Measurements from ENCODE around the gene CCNL1. TPM values are rescaled to one million over a fixed set of nuclear protein-coding genes. Genes with fewer than 3 reads are reported as not detected.

CCNL1 gene
- total and polyA plus RNA-seq, 7 donors, result 21.8 to 55.5 (median 34.5) TPM

DNA sequence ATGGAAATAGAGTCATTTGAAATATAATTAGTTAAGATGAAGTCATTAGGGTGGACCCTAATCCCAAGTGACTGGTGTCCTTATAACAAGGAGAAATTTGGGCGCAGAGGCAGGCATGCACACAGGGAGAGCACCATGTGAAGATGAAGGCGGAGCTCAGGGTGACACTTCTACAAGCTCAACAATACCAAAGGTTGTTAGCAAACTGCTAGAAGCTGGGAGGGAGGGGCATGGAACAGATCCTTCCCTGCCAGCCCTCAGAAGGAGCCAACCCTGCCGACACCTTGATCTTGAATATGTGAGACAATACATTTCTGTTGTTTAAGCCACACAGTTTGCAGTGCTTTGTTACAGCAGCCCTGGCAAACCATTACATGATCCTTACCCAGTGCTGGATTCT, 57.8 kb downstream of the CCNL1 start:
- Histone ChIP-seq H3K27ac (no peak overlapping the region), H3K27me3 (ENCODE audit: insufficient read depth in 3 of 3, low read length in 2 of 3) (no peaks in the 10 kb centered on the region), H3K4me1 (peaks cover 24% of the 10 kb centered on the region), H3K36me3 (ENCODE audit: insufficient read depth in 1 of 2, low read depth in 1 of 2) (no peaks in the 10 kb centered on the region), H3K9me3 (no peaks in the 10 kb centered on the region), H3K4me3 (no peak overlapping the region)
- intact Hi-C loops (cut with DNase I), result no loop called here
- no peak for ATAC-seq
- no peak for DNase-seq
- TF ChIP-seq, protein P1, sequence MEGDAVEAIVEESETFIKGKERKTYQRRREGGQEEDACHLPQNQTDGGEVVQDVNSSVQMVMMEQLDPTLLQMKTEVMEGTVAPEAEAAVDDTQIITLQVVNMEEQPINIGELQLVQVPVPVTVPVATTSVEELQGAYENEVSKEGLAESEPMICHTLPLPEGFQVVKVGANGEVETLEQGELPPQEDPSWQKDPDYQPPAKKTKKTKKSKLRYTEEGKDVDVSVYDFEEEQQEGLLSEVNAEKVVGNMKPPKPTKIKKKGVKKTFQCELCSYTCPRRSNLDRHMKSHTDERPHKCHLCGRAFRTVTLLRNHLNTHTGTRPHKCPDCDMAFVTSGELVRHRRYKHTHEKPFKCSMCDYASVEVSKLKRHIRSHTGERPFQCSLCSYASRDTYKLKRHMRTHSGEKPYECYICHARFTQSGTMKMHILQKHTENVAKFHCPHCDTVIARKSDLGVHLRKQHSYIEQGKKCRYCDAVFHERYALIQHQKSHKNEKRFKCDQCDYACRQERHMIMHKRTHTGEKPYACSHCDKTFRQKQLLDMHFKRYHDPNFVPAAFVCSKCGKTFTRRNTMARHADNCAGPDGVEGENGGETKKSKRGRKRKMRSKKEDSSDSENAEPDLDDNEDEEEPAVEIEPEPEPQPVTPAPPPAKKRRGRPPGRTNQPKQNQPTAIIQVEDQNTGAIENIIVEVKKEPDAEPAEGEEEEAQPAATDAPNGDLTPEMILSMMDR (IDR thresholded peaks at IDR 0.05), result no peak
- WGBS, 3 donors, result 94 to 99% (median 97%) methylated on average over 3 of the region's 3 CpGs

DNA sequence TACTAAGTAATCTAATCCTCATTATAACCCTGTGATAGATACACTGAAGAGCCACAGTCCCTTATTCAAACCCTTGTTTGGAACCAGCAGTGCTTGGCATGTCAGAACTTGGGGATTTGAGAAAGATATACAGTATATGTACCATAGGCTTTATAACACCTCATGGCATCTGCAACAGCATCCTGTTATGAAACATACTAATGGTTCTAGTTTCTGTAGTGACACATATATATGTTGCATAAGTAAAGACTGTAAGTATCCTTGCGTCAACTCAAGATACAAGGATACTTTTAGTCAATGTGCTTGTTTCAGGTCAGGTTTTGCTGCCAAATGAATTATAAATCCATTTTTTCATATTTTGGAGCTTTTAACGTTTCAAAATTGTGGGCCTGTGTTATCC, 58.5 kb downstream of the CCNL1 start:
- no peaks in the 10 kb centered on the region for H3K27me3 ChIP-seq (ENCODE audit: insufficient read depth in 3 of 3, low read length in 2 of 3)
- TF ChIP-seq, protein P1 (IDR thresholded peaks at IDR 0.05), result no peak
- no peaks in the 10 kb centered on the region for H3K36me3 ChIP-seq (ENCODE audit: insufficient read depth in 1 of 2, low read depth in 1 of 2)
- DNase-seq (no peak), ATAC-seq (no peak)
- H3K9me3 ChIP-seq, result no peaks in the 10 kb centered on the region
- H3K27ac ChIP-seq, result no peak overlapping the region
- 85 to 91% (median 89%) methylated on average over 2 of the region's 2 CpGs for WGBS, 3 donors
- intact Hi-C loops (cut with DNase I), result no loop called here
- H3K4me3 ChIP-seq, result no peak overlapping the region
- peaks cover 24% of the 10 kb centered on the region for H3K4me1 ChIP-seq

GRCh38 chr3:157100608-157101396, 59.1 kb downstream of the CCNL1 start:
- TF ChIP-seq, protein P1 (IDR thresholded peaks at IDR 0.05), result no peak
- H3K9me3 ChIP-seq, result no peaks in the 10 kb centered on the region
- 81 to 87% (median 85%) methylated on average over 8 of the region's 8 CpGs for WGBS, 3 donors
- DNase-seq, result no peak
- intact Hi-C loops (cut with DNase I), result no loop called here
- no peak for ATAC-seq
- no peak overlapping the region for H3K4me3 ChIP-seq
- no peaks in the 10 kb centered on the region for H3K36me3 ChIP-seq (ENCODE audit: insufficient read depth in 1 of 2, low read depth in 1 of 2)
- H3K27me3 ChIP-seq (ENCODE audit: insufficient read depth in 3 of 3, low read length in 2 of 3), result no peaks in the 10 kb centered on the region
- no peak overlapping the region for H3K27ac ChIP-seq
- H3K4me1 ChIP-seq, result peaks cover 24% of the 10 kb centered on the region

DNA sequence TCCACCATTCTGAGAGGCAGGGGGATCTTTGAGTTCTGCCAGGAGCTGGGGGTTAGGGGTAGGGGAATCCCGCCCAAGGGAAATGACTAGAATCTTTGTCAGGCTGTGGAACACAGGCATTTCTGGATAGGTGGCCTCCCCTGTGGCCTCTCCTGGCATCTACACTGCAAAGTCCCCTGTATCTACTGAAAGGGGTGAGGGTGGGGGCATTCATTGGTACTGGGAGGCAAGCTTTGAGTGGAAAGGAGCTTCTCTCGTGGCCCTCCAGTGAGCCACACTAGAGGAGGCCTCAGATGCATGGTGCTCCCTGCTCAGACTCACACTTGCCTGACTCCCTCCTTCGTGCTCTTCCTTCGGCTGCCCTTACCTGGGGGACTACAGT, 59.9 kb downstream of the CCNL1 start:
- no peaks in the 10 kb centered on the region for H3K9me3 ChIP-seq
- peak overlapping the region; percentile 64 for H3K27ac ChIP-seq
- DNase-seq, result no peak
- 93 to 94% (median 93%) methylated on average over 4 of the region's 4 CpGs for WGBS, 3 donors
- intact Hi-C loops (cut with DNase I), result no loop called here
- no peaks in the 10 kb centered on the region for H3K27me3 ChIP-seq (ENCODE audit: insufficient read depth in 3 of 3, low read length in 2 of 3)
- H3K4me1 ChIP-seq, result peaks cover 24% of the 10 kb centered on the region
- peak; percentile 8 to 34 (median 14) for ATAC-seq
- no peak overlapping the region for H3K4me3 ChIP-seq
- no peaks in the 10 kb centered on the region for H3K36me3 ChIP-seq (ENCODE audit: insufficient read depth in 1 of 2, low read depth in 1 of 2)
- TF ChIP-seq, protein P1 (IDR thresholded peaks at IDR 0.05), result no peak

All from psoas muscle (tissue), 8 donors.